AML-193 (cell line): ENCODE measurements around the gene SNED1.
A peak's percentile ranks its signal among the peaks of the same experiment; 100 is the strongest.
"Not testable (repeated sequence)": the region's sequence is repeated elsewhere in the genome, so short reads cannot be mapped to it uniquely, and the experiment has no call there.

Source experiments
- DNase-seq, 2 experiments: peaks; one replicate each; lab custom pipeline; 2025; lab: John Stamatoyannopoulos, UW

Gene SNED1

DNA sequence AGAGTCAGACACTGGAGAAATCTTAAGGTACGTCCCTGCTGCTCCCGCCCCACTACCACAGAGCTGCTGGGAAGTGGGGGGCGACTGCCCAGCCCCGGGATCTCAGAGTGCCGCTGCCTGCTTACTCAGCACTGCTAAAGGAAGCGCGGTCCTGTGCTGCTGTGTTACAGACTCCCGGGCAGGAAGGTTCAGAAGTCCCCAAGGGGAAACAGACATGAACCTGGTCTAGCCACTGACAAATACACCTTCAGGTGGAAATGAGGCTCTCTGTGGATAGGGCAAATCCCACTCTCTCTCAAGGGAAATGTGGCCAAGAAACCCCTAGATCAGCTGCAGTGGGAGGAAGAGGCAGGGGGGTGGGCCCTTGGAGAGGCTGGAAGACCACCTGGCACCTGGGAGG, 90.0 kb downstream of the SNED1 start:
- no peak for DNase-seq

DNA sequence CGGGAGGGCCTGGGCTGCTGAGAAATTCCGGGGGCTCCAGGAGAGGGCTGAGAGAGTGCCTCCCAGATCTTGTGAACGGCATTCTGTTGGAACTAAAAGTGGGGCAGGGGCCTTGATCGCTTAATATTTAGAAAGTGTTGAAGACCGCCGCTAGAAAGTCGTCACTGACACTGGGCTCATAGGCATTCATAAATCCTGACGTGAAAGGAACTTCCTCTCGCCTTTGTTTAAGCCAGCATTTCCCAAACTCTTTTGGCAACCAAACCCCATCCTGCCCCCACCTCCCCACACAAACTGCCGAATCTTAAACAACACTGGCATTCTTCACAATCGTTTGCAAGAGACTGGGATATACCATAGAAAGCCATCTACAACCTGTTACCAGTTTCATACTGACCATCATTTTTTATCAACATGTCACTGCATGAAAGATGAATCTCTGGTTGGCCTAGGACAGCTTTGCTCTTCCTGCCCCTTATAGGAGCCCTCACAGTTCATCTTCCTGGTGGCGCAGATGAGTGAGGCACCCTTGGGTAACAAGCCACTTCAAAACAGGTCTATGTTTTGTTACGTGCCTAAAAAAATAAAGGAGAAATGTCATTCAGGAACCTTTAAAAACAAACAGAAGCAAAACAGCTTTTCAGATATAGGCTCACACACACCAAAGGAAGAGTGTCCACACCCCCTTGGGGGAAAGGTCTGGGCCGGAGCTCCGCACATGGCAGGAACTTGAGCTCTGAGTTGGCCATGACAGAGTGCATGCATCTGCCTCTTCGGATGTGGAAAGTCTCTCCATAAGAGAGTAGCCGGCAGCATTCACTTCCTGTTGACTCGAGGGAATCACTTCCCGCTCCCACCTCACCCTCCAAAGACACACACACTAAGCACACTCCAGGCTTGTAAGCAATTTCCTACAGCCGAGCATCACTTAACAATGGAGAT, 90.6 kb downstream of the SNED1 start:
- DNase-seq, result no peak

- no peak for DNase-seq
These were observed 92.8 kb downstream of the SNED1 start for GRCh38 chr2:241091201-241091600.

DNA sequence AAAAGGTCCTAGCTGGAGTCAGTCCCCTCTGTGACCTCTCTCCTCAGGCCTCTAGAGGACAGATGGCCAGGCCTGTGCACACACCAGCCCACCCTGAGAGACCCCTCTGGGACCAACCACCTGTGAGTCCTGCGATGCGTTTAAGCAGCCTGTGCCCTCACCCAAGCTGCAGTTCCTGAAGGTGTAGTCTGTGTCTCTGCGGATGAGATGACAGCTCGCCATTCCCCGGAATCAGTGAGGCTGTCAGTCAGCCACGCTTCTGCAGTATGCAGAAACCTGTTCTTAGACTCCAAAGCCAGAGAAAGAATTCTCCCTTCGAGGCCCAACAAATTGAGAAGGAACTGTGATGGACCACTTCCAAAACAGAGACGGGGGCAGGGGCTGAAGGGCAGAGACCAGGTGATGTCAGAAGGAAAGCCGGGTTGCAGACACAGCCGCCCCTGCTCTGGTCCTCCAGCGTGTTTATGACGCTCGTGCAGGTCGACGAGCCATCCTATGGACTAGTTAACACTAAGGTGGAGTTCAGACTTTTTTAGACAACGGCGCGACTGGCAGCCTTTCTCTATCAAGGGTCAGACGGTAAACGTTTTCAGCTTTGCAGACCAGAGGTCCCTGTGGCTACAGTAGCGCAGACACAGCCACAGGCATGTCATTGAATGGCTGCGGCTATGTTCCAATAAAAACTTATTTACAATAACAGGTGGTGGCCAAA, 93.5 kb downstream of the SNED1 start:
- no peak for DNase-seq

DNA sequence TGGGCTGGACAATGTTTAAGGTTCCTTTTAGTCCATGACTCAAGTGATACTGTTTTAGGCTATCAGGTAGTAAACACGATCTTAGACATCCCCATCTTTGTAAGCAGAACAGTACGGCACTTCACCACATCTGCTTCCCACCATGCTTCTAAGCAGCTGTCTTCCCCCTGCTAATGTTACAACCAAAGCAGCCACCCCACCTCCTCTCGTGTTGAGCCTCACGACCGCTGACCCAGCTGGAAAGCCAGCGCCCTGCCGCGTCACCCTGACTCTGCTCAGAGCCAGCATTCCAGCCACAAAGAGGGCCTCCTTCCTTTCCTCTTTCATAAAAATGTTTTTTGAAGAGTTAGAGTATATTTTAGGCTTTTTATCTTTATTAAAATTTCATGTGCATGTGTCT, 94.3 kb downstream of the SNED1 start:
- DNase-seq, result no peak

DNA sequence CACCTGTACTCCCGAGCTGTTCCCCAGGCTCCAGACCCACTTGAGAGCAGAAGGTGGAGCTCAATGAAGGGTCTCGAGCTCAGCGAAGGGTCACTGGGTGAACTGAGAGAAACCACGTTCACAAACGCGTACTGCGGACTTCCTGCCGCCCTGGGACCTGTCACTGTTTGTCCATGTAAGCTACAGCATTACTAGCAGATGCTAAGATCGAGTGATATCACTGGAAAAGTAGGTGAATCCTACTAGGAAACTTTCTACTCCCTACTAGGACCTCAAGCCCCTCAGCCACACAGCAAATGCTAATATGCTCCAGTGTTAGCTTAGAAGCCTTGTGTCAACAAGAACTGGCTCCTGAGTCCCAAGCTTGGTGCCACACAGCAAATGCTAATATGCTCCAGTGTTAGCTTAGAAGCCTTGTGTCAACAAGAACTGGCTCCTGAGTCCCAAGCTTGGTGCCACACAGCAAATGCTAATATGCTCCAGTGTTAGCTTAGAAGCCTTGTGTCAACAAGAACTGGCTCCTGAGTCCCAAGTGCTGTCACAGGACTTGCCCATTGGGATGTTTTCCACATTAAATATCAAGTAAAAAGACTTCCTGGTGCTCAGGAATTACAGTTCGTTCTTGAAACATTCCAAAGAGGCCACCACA, 94.8 kb downstream of the SNED1 start:
- DNase-seq, result not testable (repeated sequence)

DNA sequence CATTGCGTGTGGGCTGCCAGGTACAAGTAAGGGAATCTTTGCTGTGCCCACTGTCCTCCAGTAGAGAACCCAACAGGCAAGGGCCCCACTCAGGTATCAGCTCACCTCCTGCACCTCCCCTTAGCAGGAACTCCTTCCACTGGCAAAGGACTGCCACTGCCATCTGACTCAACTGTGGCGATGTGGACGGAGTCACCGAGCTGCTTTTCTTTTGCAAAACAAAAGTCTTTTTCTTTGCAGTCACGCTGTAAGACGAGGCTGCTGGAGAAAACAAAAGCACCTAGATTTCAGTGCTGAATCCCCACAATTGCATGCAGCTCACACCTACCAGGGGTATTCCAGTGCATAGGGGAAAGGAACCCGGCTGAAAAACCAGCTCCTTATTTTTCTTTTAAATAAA, 95.8 kb downstream of the SNED1 start:
- no peak for DNase-seq

GRCh38 chr2:241094924-241095420, 96.6 kb downstream of the SNED1 start:
- no peak for DNase-seq

GRCh38 chr2:241095594-241096290, 97.3 kb downstream of the SNED1 start:
- DNase-seq, result no peak

- DNase-seq, result no peak
These were observed 98.6 kb downstream of the SNED1 start for GRCh38 chr2:241096979-241097378.

GRCh38 chr2:241099246-241099645, 100.8 kb downstream of the SNED1 start:
- no peak for DNase-seq

DNA sequence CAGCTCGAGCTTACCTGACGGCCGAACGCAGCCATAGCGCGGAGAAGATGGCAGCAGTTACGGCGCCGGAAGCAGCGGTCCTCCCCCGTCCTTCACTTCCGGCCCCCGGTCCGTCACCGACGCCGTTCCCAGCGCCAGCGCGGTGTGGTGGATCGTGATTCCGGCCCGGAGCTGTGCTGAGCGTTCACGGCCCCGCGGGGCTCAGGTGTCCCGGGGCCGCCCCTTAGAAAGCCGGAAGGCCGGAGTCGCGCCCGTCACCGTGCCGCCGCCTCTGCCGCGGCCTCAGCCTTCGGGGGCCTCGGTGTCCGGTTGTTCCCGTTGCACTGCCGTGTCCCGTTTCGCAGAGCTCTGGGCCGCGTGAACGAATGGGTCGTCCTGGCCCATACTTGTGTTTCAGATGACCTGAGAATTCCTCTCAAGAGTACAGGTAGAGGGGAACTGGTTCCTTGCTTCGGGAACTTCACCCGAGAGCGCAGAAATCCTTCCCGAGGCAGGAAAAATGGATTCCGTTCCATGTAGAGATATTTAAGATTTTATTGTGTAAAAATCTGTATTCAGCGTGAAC, 103.9 kb downstream of the SNED1 start, which contains the start of gene MTERF4:
Gene MTERF4, minus strand, starts transcription at position 49 of the 565 bp plus-strand sequence. Its CDS starts 14 bp downstream, at position 35.
- DNase-seq, result peak; percentile 43 to 62

- no peak for DNase-seq
These were observed 104.8 kb downstream of the SNED1 start for GRCh38 chr2:241103176-241103595.

GRCh38 chr2:241104611-241105010, 106.2 kb downstream of the SNED1 start:
- not testable (repeated sequence) for DNase-seq

DNA sequence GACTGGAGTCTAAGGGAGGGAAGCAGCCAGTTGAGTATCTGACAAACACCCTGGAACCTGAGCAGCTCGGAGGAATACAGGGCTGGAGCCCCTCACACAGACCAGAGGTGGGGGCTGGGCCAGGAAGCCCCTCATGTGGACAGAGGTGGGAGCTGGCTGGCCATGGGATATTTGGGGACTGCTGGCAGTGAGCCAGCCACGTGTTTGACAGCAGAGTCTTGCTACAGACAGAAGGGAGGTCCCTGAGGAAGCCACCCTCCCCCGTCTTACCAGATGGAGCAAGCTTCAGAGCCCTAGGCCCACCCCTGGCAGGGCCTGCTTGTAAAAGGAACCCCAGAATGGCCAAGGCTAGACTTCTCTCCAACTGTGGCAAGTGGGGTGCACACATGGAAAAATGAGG, 107.2 kb downstream of the SNED1 start:
- no peak for DNase-seq

DNA sequence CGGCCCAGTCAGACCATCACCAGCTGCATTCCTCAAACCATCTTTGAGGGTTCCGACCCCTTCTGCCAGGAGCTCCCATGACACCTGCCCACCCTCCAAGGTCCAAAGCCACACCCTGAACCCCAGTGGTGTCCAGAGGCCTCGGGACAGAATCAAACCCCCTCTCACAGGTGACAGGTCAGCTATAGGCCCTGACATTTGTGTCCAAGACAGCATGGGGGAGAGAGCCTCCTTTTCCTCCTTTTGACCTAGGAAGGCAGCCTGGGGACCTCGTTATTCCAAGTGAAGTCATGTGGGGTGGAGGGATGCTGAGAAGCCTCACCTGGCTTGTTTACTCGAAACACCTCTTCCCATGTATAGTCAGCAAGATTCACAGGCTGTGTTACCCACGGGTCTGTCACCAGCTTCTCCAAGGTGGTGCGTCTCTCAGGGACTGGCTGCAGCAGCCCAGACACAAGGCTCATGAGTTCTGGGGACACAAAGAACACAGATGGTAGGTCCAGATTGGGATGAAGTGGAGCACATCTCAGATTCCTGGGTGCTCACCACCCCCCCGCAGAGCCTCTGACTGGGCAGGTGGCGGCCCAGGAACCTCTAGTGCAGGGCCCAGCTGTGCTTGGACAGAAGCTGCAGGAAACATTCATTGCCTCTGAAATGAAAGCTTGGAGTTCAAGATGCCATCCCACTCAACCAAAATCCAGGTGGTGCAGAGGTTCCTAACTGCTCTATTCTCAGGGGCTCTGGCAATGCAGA, 108.8 kb downstream of the SNED1 start:
- no peak for DNase-seq

- DNase-seq, result no peak
These were observed 110.1 kb downstream of the SNED1 start for GRCh38 chr2:241108271-241109209.

DNA sequence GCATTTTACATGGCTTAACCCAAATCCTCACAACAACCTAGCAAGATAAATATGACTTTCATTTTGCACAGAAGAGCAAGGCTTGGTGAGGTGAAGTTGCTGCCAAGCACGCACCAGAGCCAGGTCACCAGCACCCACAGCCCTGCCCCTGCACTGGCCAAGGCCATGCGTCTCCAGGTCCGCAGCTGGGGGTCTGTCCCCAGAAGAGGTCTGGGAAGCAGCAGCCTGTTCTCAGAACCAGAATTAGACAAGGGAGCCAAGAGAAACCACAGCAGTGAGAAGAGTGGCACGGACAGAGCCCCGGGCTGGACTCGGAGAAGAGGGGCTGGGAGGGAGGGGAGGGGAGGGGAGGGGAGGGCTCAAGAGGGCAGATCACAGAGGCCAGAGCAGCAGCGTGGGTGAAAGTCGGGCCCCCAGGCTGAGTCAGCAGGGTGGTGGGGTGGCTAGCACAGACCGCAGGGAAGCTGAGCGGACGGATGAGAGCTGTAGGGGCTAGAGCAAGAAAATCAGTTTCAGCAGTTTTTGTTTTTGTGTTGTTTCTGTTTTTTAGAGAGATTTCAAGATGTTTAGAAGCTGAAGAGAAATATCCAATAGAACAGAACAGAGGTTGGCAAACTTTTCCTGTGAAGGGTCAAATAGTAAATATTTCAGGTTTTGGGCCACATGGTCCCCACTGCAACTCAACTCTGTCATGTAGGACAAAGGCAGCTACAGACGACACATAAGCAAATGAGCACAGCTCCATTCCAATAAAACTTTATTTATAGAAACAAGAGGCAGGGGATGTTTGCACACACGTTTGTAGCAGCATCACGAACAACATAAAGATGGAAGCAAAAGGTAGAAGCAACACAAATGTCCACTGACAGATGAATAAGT, 111.0 kb downstream of the SNED1 start:
- no peak for DNase-seq
